Lung (tissue), 12 donors: Measurements from ENCODE around the gene DOK6. TPM values are rescaled to one million over a fixed set of nuclear protein-coding genes. Genes with fewer than 3 reads are reported as not detected.
"Not testable (repeated sequence)": the region's sequence is repeated elsewhere in the genome, so short reads cannot be mapped to it uniquely, and the experiment has no call there.

Experiments
- ATAC-seq: fragments of 200-7000 bp; cut with Tn5 transposase; one replicate; pipeline ENCODE4 v1.9.1; 2020; ENCODE audit warnings: moderate number of reproducible peaks; ENCODE audit not compliant: insufficient read depth, low FRiP score
- DNase-seq, 3 donors: peaks; one replicate each; pipeline ENCODE4 v3.0.0-alpha.2; 2013 to 2017
- H3K27ac ChIP-seq, 2 donors: one replicate each; pipeline ENCODE4 v1.5.1; 2013; ENCODE audit warnings: mild to moderate bottlenecking in 2 of 2, moderate library complexity in 2 of 2, control low read depth in 1 of 2, inconsistent platforms in 1 of 2, low read depth in 1 of 2, low read length in 1 of 2
- H3K27me3 ChIP-seq, 3 donors: one replicate each; pipeline ENCODE4 v1.5.1; 2013; ENCODE audit warnings: low read length in 2 of 3; ENCODE audit not compliant: control insufficient read depth in 3 of 3, insufficient read depth in 3 of 3
- H3K36me3 ChIP-seq, 4 donors: one replicate each; pipeline ENCODE4 v1.5.1; 2013; ENCODE audit warnings: low read length in 4 of 4, mild to moderate bottlenecking in 1 of 4, moderate library complexity in 1 of 4; ENCODE audit not compliant: control insufficient read depth in 4 of 4, insufficient read depth in 4 of 4
- H3K4me1 ChIP-seq, 5 donors: one replicate each; pipeline ENCODE4 v1.5.1; 2013; ENCODE audit warnings: low read length in 5 of 5, mild to moderate bottlenecking in 2 of 5, moderate library complexity in 1 of 5; ENCODE audit not compliant: control insufficient read depth in 5 of 5, insufficient read depth in 5 of 5
- H3K4me3 ChIP-seq: one replicate; pipeline ENCODE4 v1.5.1; 2013; ENCODE audit warnings: mild to moderate bottlenecking, control low read depth, moderate library complexity
- H3K9ac ChIP-seq, 2 donors: one replicate each; pipeline ENCODE4 v1.5.1; 2013; ENCODE audit warnings: low read length in 2 of 2, control low read depth in 1 of 2; ENCODE audit not compliant: insufficient read depth in 1 of 2
- H3K9me3 ChIP-seq, 4 donors: one replicate each; pipeline ENCODE4 v1.5.1; 2013; ENCODE audit warnings: low read length in 3 of 4, mild to moderate bottlenecking in 1 of 4, moderate library complexity in 1 of 4; ENCODE audit not compliant: control insufficient read depth in 4 of 4, insufficient read depth in 3 of 4
- WGBS, 2 donors: extraction: QIAGEN DNeasy Blood & Tissue Kit; methylation state at CpG; one replicate each; pipeline ENCODE4 v1.1.7; 2013; 5-methylcytosine and 5-hydroxymethylcytosine counted together
- polyA plus RNA-seq, 2 donors: library from polyadenylated mRNA; stranded (reverse); fragments of 200-250 nt; gene quantifications; one replicate each; pipeline ENCODE4 v1.2.1, GENCODE V29; 2013
- total RNA-seq, 2 donors: library from RNA; depleted of rRNA in 1 of 2; stranded (reverse); fragments of >200 nt in 1 of 2; gene quantifications; one replicate each; pipeline ENCODE4 v1.2.1, GENCODE V29; 2014 to 2021
- TF ChIP-seq, protein P1 (sequence below): IDR thresholded peaks from 2 replicates; pipeline ENCODE4 v1.5.1; 2012; ENCODE audit warnings: mild to moderate bottlenecking; ENCODE audit errors: control extremely low read depth, extremely low read depth
- donor health status: control.
- donor health status: control.
- donor health status: Bipolar disorder and iron deficiency.
- donor health status: healthy.
- donor health status: DM: yes; HTN: yes; CAD: no.

DOK6 gene
- total and polyA plus RNA-seq, 4 donors = 0.61 to 21.3 (median 2.7) TPM

DNA sequence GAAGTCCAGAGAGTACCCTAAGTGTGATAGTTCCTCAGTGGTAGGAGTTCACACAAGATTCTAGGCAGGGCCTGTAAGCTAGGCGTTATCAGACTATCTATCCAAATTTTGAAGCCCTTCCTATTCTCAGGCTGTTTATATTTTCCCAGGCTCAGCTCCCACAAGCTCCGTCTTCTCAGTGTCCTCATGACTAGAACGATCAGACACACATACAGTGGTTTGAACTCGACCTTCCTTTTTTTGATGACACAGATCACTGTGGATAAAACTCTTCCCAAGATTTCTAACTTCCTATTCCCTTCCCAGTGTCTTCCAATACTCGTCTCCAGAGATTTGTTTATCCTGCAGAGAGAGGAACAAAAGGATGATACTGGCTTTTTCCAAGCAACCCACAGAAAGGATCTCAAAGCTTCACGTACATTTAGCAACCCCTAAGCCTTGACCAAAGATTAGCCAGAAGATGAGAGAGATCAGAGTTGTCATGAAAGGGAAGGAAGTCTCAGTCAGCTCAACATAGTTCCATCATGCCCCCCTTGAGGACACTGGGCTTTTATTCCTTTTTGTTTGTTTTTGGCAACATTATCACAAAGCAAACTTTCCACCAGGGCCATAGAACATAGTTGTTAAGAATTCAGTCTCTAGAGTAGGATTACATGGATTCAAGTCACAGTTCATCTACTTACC lies 42.3 kb upstream of the DOK6 start:
- H3K9me3 ChIP-seq = peaks cover 0 to 6% (median 0%) of the 10 kb centered on the region in 4 donors
- 48 to 67% methylated on average over 6 of the region's 6 CpGs for WGBS, 2 donors
- no peaks in the 10 kb centered on the region for H3K27me3 ChIP-seq
- H3K9ac ChIP-seq = peak overlapping the region in 1 of 2 donors; percentile 32
- H3K36me3 ChIP-seq = no peaks in the 10 kb centered on the region
- H3K4me3 ChIP-seq = no peak overlapping the region
- H3K27ac ChIP-seq = no peak overlapping the region
- peaks cover 0 to 9% (median 0%) of the 10 kb centered on the region in 5 donors for H3K4me1 ChIP-seq
- DNase-seq (peak in 2 of 3 donors; percentile 70 to 80), ATAC-seq (no peak)
- TF ChIP-seq, protein P1, sequence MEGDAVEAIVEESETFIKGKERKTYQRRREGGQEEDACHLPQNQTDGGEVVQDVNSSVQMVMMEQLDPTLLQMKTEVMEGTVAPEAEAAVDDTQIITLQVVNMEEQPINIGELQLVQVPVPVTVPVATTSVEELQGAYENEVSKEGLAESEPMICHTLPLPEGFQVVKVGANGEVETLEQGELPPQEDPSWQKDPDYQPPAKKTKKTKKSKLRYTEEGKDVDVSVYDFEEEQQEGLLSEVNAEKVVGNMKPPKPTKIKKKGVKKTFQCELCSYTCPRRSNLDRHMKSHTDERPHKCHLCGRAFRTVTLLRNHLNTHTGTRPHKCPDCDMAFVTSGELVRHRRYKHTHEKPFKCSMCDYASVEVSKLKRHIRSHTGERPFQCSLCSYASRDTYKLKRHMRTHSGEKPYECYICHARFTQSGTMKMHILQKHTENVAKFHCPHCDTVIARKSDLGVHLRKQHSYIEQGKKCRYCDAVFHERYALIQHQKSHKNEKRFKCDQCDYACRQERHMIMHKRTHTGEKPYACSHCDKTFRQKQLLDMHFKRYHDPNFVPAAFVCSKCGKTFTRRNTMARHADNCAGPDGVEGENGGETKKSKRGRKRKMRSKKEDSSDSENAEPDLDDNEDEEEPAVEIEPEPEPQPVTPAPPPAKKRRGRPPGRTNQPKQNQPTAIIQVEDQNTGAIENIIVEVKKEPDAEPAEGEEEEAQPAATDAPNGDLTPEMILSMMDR = no peak

DNA sequence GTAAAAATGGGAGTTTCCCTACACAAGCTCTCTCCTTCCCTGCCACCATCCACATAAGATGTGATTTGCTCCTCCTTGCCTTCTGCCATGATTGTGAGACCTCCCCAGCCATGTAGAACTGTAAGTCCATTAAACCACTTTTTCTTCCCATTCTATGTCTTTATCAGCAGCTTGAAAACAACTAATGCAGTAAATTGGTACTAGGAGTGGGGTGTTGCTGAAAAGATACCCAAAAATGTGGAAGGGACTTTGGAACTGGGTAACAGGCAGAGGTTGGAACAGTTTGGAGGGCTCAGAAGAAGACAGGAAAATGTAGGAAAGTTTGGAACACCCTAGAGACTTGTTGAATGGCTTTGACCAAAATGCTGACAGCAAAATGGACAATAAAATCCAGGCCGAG lies 40.9 kb upstream of the DOK6 start:
- DNase-seq, H3K9ac ChIP-seq, H3K27ac ChIP-seq, H3K4me3 ChIP-seq, H3K36me3 ChIP-seq, ATAC-seq, H3K4me1 ChIP-seq, H3K27me3 ChIP-seq, H3K9me3 ChIP-seq: not testable (repeated sequence)
- WGBS, 2 donors = 90 to 96% methylated on average over 1 of the region's 1 CpG

DNA sequence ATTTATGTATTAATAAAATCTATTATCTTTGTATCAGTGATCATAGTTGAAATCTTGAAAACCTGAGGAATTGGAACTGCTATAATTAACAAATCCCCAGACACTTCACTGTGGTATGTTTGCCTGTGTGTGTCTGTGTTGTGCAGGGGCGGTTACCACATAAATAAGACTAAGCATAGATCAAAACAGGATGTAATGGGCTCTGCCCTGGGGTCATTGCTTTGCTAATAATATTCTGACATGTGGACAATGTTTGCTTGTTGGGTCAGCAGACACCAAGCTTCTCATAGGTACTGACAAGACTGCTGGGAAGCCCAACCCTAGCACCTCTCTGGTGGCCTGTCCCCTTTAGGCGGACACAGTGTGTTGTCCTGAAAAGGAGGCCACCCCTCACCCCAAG lies 35.8 kb upstream of the DOK6 start:
- 75 to 83% methylated on average over 2 of the region's 2 CpGs for WGBS, 2 donors
- DNase-seq = no peak

DNA sequence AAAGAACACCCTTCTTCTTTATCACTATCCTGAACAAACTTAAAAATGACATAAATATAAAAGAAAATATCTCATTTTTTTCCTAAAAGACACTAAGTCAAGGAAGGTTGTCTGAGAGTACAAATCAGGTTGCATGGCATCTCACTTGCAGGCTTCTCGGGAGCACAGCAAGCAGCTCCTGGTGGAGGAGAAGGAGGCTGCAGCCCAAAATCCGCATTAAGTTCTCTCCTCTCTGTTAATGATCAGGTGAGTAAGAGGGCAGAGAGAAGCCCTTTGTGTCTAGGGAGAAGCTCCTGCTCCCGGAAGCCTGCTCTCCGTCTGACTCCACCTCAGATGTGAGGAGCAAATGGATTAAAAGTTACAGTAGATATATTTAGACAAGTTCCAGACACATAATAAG lies 35.0 kb upstream of the DOK6 start:
- Histone ChIP-seq H3K9ac (no peak overlapping the region), H3K9me3 (peaks cover 0 to 3% (median 0%) of the 10 kb centered on the region in 4 donors), H3K27ac (no peak overlapping the region), H3K27me3 (no peaks in the 10 kb centered on the region), H3K4me3 (no peak overlapping the region), H3K4me1 (no peaks in the 10 kb centered on the region), H3K36me3 (no peaks in the 10 kb centered on the region)
- TF ChIP-seq, protein P1 = no peak
- DNase-seq (no peak), ATAC-seq (no peak)
- 80 to 82% methylated on average over 4 of the region's 4 CpGs for WGBS, 2 donors

More for the DNA sequence above, 35.8 kb upstream of the DOK6 start:
- ATAC-seq = no peak
- H3K4me1 ChIP-seq = no peaks in the 10 kb centered on the region
- H3K9me3 ChIP-seq = peaks cover 0 to 6% (median 0%) of the 10 kb centered on the region in 4 donors
- TF ChIP-seq, protein P1 = no peak
- no peak overlapping the region for H3K9ac ChIP-seq
- H3K27me3 ChIP-seq = no peaks in the 10 kb centered on the region
- H3K27ac ChIP-seq = no peak overlapping the region
- no peaks in the 10 kb centered on the region for H3K36me3 ChIP-seq
- H3K4me3 ChIP-seq = no peak overlapping the region
